ENCODE data around the gene PIK3AP1.

DNA sequence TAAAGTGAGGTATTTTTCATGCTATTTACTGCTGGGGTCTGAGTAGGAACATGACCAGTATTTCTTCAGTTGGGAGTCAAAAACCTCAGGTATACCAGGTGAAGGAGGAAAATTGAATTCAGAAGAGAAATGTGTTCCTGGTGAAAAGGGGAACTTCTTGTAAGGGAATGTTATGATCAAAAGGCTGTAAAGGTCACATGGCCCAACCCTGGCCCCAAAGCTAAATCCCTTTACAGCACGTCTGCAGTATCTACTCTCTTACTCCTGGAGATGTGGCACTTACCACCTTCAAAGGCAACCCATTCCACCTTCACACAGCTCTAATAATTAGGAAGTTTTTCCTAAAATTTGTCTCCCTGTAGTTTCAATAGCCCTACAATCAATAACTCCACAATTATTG lies 15.2 kb downstream of the PIK3AP1 start:
- TF ChIP-seq POLR2A (IDR thresholded peaks at IDR 0.05) = no peak
- TF ChIP-seq, protein P1, sequence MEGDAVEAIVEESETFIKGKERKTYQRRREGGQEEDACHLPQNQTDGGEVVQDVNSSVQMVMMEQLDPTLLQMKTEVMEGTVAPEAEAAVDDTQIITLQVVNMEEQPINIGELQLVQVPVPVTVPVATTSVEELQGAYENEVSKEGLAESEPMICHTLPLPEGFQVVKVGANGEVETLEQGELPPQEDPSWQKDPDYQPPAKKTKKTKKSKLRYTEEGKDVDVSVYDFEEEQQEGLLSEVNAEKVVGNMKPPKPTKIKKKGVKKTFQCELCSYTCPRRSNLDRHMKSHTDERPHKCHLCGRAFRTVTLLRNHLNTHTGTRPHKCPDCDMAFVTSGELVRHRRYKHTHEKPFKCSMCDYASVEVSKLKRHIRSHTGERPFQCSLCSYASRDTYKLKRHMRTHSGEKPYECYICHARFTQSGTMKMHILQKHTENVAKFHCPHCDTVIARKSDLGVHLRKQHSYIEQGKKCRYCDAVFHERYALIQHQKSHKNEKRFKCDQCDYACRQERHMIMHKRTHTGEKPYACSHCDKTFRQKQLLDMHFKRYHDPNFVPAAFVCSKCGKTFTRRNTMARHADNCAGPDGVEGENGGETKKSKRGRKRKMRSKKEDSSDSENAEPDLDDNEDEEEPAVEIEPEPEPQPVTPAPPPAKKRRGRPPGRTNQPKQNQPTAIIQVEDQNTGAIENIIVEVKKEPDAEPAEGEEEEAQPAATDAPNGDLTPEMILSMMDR (IDR thresholded peaks at IDR 0.05 in 4 of 5, conservative IDR thresholded peaks at IDR 0.05 in 1 of 5) = no peak

Measured in gastrocnemius medialis (tissue), 4 donors.